BE2C (cell line): ENCODE measurements around the gene WAC.

Experiments
- DNase-seq: peaks from one replicate; pipeline ENCODE4 v3.0.0-alpha.2; 2020
- H3K27me3 ChIP-seq: fragments of 250-450 bp; sonication (Bioruptor Pico); 2 replicates; pipeline ENCODE4 v1.5.1; 2020; ENCODE audit warnings: mild to moderate bottlenecking
- H3K36me3 ChIP-seq: fragments of 250-450 bp; sonication (Bioruptor Pico); 2 replicates; pipeline ENCODE4 v1.5.1; 2020; ENCODE audit warnings: mild to moderate bottlenecking
- H3K4me1 ChIP-seq: fragments of 250-450 bp; sonication (Bioruptor Pico); 2 replicates; pipeline ENCODE4 v1.5.1; 2020
- H3K4me3 ChIP-seq: 2 replicates; pipeline ENCODE4 v1.5.1; 2011; ENCODE audit warnings: low read depth, low read length
- H3K9me3 ChIP-seq: fragments of 250-450 bp; sonication (Bioruptor Pico); 2 replicates; pipeline ENCODE4 v1.5.1; 2020
- CTCF ChIP-seq: IDR thresholded peaks from 2 replicates; pipeline ENCODE4 v1.5.1; 2012; ENCODE audit warnings: mild to moderate bottlenecking, low read depth, low read length

The WAC gene

DNA sequence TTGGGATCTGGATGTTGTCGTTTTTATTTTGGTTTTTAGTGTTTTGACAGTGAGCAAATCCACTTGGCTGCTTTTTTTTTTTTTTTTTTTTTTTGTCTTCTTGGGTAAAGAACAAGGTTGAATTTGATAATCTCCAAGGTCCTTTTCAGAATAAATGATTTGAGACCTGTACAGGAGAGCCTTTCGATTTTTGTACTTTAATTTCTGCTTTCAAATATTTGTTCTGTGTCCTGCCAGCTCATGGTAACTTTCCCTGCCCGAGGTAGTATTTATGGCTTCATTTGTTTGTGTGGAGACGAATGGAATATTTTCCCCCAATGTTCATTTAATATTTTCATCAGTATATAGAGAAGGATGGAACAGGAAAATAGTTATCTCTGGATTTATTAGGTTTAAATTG, 19.9 kb downstream of the WAC start:
- no peak for TF ChIP-seq CTCF
- no peak for DNase-seq
- Histone ChIP-seq H3K36me3 (peaks cover 46% of the 10 kb centered on the region), H3K27me3 (no peaks in the 10 kb centered on the region), H3K4me1 (no peaks in the 10 kb centered on the region), H3K9me3 (no peaks in the 10 kb centered on the region), H3K4me3 (no peak overlapping the region)

DNA sequence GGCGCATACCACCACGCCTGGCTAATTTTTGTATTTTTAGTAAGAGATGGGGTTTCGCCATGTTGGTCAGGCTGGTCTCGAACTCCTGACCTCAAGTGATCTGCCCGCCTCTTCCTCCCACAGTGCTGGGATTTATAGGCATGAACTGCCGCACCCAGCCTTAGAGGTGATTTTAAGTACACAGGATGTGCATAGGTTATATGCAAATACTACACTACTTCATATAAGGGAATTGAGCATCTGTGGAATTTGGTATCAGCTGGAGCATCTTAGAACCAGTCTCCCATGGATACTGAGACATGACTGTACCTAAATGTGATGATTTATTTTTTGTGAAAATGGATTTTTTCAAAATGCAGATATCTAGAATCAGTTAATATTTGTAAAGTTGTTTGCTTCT, 21.1 kb downstream of the WAC start:
- Histone ChIP-seq H3K9me3 (no peaks in the 10 kb centered on the region), H3K36me3 (peaks cover 42% of the 10 kb centered on the region), H3K4me3 (no peak overlapping the region), H3K27me3 (no peaks in the 10 kb centered on the region), H3K4me1 (no peaks in the 10 kb centered on the region)
- DNase-seq: no peak
- TF ChIP-seq CTCF: no peak

GRCh38 chr10:28554952-28555351, 22.0 kb downstream of the WAC start:
- no peak for TF ChIP-seq CTCF
- H3K9me3 ChIP-seq: no peaks in the 10 kb centered on the region
- DNase-seq: no peak
- no peaks in the 10 kb centered on the region for H3K4me1 ChIP-seq
- no peak overlapping the region for H3K4me3 ChIP-seq
- H3K36me3 ChIP-seq: peaks cover 40% of the 10 kb centered on the region
- H3K27me3 ChIP-seq: no peaks in the 10 kb centered on the region

DNA sequence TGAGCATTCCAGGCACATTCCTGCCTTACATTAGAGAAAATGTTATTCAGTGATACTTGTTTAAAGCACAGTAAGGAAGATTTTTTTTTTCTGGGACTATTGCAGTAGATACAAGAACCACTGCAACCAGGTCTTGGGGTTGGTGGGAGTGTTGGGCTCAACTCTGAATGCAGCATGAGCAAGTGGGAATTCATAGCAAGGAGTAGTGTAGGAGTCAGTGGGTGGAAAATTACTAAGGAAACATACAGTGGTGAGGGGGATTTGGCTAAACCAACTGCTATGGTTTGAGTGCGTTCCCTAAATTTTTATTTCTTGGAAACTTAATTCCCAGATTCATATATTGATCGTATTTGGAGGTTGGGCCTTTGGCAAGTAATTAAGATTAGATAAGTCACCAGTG, 22.4 kb downstream of the WAC start:
- Histone ChIP-seq H3K27me3 (no peaks in the 10 kb centered on the region), H3K36me3 (peaks cover 40% of the 10 kb centered on the region), H3K4me3 (no peak overlapping the region), H3K9me3 (no peaks in the 10 kb centered on the region), H3K4me1 (no peaks in the 10 kb centered on the region)
- no peak for DNase-seq
- TF ChIP-seq CTCF: no peak

- TF ChIP-seq CTCF: no peak
- Histone ChIP-seq H3K4me1 (no peaks in the 10 kb centered on the region), H3K27me3 (no peaks in the 10 kb centered on the region), H3K36me3 (peaks cover 47% of the 10 kb centered on the region), H3K9me3 (no peaks in the 10 kb centered on the region), H3K4me3 (no peak overlapping the region)
- DNase-seq: no peak
Measured at GRCh38 chr10:28556142-28556541, 23.2 kb downstream of the WAC start.

GRCh38 chr10:28558186-28558585, 25.3 kb downstream of the WAC start:
- no peaks in the 10 kb centered on the region for H3K9me3 ChIP-seq
- H3K36me3 ChIP-seq: peaks cover 59% of the 10 kb centered on the region
- no peak for DNase-seq
- no peaks in the 10 kb centered on the region for H3K4me1 ChIP-seq
- no peak overlapping the region for H3K4me3 ChIP-seq
- H3K27me3 ChIP-seq: no peaks in the 10 kb centered on the region
- TF ChIP-seq CTCF: no peak
